HepG2 (cell line): ENCODE data around the gene USP5. TPM values are rescaled to one million over a fixed set of nuclear protein-coding genes. Genes with fewer than 3 reads are reported as not detected.

Experiments used
- CC2D1A ChIP-seq: sonication (generic); formaldehyde crosslinking; IDR thresholded peaks from 2 replicates; pipeline ENCODE4 v1.8.1; 2023; ENCODE audit warnings: mild to moderate bottlenecking, missing genetic modification reagents
- DR1 ChIP-seq: sonication (generic); formaldehyde crosslinking; IDR thresholded peaks from 2 replicates; pipeline ENCODE4 v1.8.0; 2021; ENCODE audit warnings: mild to moderate bottlenecking, missing genetic modification reagents, inconsistent platforms
- GLMP ChIP-seq: sonication (generic); formaldehyde crosslinking; IDR thresholded peaks from 2 replicates; pipeline ENCODE4 v1.9.0; 2021; ENCODE audit warnings: missing genetic modification reagents, mild to moderate bottlenecking, borderline replicate concordance
- HOMEZ ChIP-seq: IDR thresholded peaks from 2 replicates; pipeline ENCODE4 v1.6.1; 2016; ENCODE audit warnings: low read depth
- ISL2 ChIP-seq: sonication (generic); formaldehyde crosslinking; IDR thresholded peaks from 2 replicates; pipeline ENCODE4 v1.5.0; 2020; ENCODE audit warnings: missing genetic modification reagents
- MLXIP ChIP-seq: sonication (generic); formaldehyde crosslinking; IDR thresholded peaks from 2 replicates; pipeline ENCODE4 v1.9.0; 2021; ENCODE audit warnings: missing genetic modification reagents, borderline replicate concordance
- NCOA2 ChIP-seq: sonication (generic); formaldehyde crosslinking; IDR thresholded peaks from 2 replicates; pipeline ENCODE4 v1.8.0; 2022; ENCODE audit warnings: inconsistent platforms
- NFIB ChIP-seq: sonication (generic); formaldehyde crosslinking; IDR thresholded peaks from 2 replicates; pipeline ENCODE4 v1.9.0; 2021; ENCODE audit warnings: missing genetic modification reagents, mild to moderate bottlenecking, borderline replicate concordance
- SMARCE1 ChIP-seq: fragments of 450-650 bp; IDR thresholded peaks from 2 replicates; pipeline ENCODE4 v1.6.1; 2017; ENCODE audit warnings: borderline replicate concordance
- TARDBP ChIP-seq: sonication (generic); formaldehyde crosslinking; IDR thresholded peaks from 2 replicates; pipeline ENCODE4 v1.8.0; 2022; ENCODE audit warnings: mild to moderate bottlenecking, missing genetic modification reagents
- TEAD3 ChIP-seq: optimal IDR thresholded peaks from 2 replicates; pipeline ENCODE3; 2016; ENCODE audit warnings: borderline replicate concordance
- THAP8 ChIP-seq: sonication (generic); formaldehyde crosslinking; IDR thresholded peaks from 2 replicates; pipeline ENCODE4 v1.5.1; 2020; ENCODE audit warnings: missing genetic modification reagents, mild to moderate bottlenecking, borderline replicate concordance
- ZBTB26 ChIP-seq: IDR thresholded peaks from 2 replicates; pipeline ENCODE4 v1.6.1; 2016; ENCODE audit warnings: missing compliant biosample characterization, missing genetic modification reagents, borderline replicate concordance
- ZKSCAN8 ChIP-seq: IDR thresholded peaks from 2 replicates; pipeline ENCODE4 v1.6.1; 2016; ENCODE audit warnings: borderline replicate concordance, missing genetic modification reagents, missing compliant biosample characterization
- ZNF180 ChIP-seq: sonication (generic); formaldehyde crosslinking; IDR thresholded peaks from 2 replicates; pipeline ENCODE4 v1.4.0; 2020; ENCODE audit warnings: low read depth, missing genetic modification reagents, borderline replicate concordance
- ZNF205 ChIP-seq: IDR thresholded peaks from 2 replicates; pipeline ENCODE4 v1.6.1; 2018; ENCODE audit warnings: missing biosample characterization, missing genetic modification reagents
- ZNF230 ChIP-seq: sonication (generic); formaldehyde crosslinking; IDR thresholded peaks from 2 replicates; pipeline ENCODE4 v1.4.0; 2020; ENCODE audit warnings: mild to moderate bottlenecking, missing genetic modification reagents
- ZNF577 ChIP-seq: sonication (generic); formaldehyde crosslinking; IDR thresholded peaks from 2 replicates; pipeline ENCODE4 v1.4.0; 2020; ENCODE audit warnings: mild to moderate bottlenecking, low read depth, missing genetic modification reagents, borderline replicate concordance
- ZNF749 ChIP-seq: sonication (generic); formaldehyde crosslinking; IDR thresholded peaks from 2 replicates; pipeline ENCODE4 v1.8.0; 2022; ENCODE audit warnings: mild to moderate bottlenecking, missing genetic modification reagents, moderate library complexity, borderline replicate concordance
- ZNF766 ChIP-seq: sonication (generic); formaldehyde crosslinking; IDR thresholded peaks from 2 replicates; pipeline ENCODE4 v1.5.0; 2020; ENCODE audit warnings: missing genetic modification reagents, borderline replicate concordance
- ZNF776 ChIP-seq: sonication (generic); formaldehyde crosslinking; IDR thresholded peaks from 2 replicates; pipeline ENCODE4 v1.4.0; 2020; ENCODE audit warnings: mild to moderate bottlenecking, missing genetic modification reagents
- ZNF891 ChIP-seq: sonication (generic); formaldehyde crosslinking; IDR thresholded peaks from 2 replicates; pipeline ENCODE4 v1.5.0; 2020; ENCODE audit warnings: mild to moderate bottlenecking, missing genetic modification reagents
- polyA plus RNA-seq, 8 experiments: library from polyadenylated mRNA; depleted of rRNA in 3 of 8; stranded (reverse) in 7 of 8; unstranded in 1 of 8; fragments of >200 nt; fragmentation: Illumina TruSeq in 4 of 8; extraction: Trizol in 4 of 8; gene quantifications; 2 replicates each; pipeline versions ENCODE4 v1.2.1 to v1.2.3, GENCODE V29; 2011 to 2016; ENCODE audit warnings: low read depth in 4 of 8, missing spikeins in 1 of 8, mixed read lengths in 1 of 8; ENCODE audit not compliant: insufficient read depth in 1 of 8
- total RNA-seq, 5 experiments: library from RNA; depleted of rRNA; stranded (reverse); fragments of >200 nt; fragmentation: Illumina TruSeq; extraction: Trizol; gene quantifications; 2 replicates each; pipeline ENCODE4 v1.2.3, GENCODE V29; 2016; ENCODE audit warnings: low read depth in 1 of 5

Gene USP5
- total and polyA plus RNA-seq, 2 of the 13 experiments (the other 11 are each of a cell fraction or from before 2014, with no cell fraction given): 39.6 to 56.0 TPM

- TF ChIP-seq ZNF749 (CRISPR knock-in tag): peak; percentile 73
- peak; percentile 71; the same call in 1 of the 2 replicates for TF ChIP-seq CC2D1A (CRISPR knock-in tag)
- no peak for TF ChIP-seq TEAD3
- TF ChIP-seq ZNF891 (CRISPR knock-in tag): no peak
- no peak for TF ChIP-seq ZNF776 (CRISPR knock-in tag)
- TF ChIP-seq SMARCE1: no peak
- 0 out of 2 replicates have a peak, but pooled peaks have one; percentile 20 for TF ChIP-seq ZNF766 (CRISPR knock-in tag)
- no peak for TF ChIP-seq GLMP (CRISPR knock-in tag)
- TF ChIP-seq DR1 (CRISPR knock-in tag): peak; percentile 61; the same call in 1 of the 2 replicates
- TF ChIP-seq NFIB (CRISPR knock-in tag): no peak
- peak; percentile 34; the same call in 1 of the 2 replicates for TF ChIP-seq ZKSCAN8 (CRISPR knock-in tag)
- no peak for TF ChIP-seq ZBTB26 (CRISPR knock-in tag)
- no peak for TF ChIP-seq NCOA2
- TF ChIP-seq TARDBP (CRISPR knock-in tag): 0 out of 2 replicates have a peak, but pooled peaks have one; percentile 20
- no peak; the same call in none of the 2 replicates for TF ChIP-seq ISL2 (CRISPR knock-in tag)
- TF ChIP-seq ZNF180 (CRISPR knock-in tag): no peak
- no peak for TF ChIP-seq ZNF205 (CRISPR knock-in tag)
- no peak for TF ChIP-seq HOMEZ
- TF ChIP-seq THAP8 (CRISPR knock-in tag): no peak
- TF ChIP-seq MLXIP (CRISPR knock-in tag): no peak
- TF ChIP-seq ZNF577 (CRISPR knock-in tag): no peak
- no peak; the same call in none of the 2 replicates for TF ChIP-seq ZNF230 (CRISPR knock-in tag)
These were observed 613 bp upstream of the USP5 start, which contains the start of gene CDCA3 (continued) for GRCh38 chr12:6851153-6851920.
